ENCODE results near the gene CCIN. TPM values are rescaled to one million over a fixed set of nuclear protein-coding genes. Genes with fewer than 3 reads are reported as not detected.
"Not testable (repeated sequence)": the region's sequence is repeated elsewhere in the genome, so short reads cannot be mapped to it uniquely, and the experiment has no call there.

Gene CCIN
- total RNA-seq, 4 donors from 2014 or later = not detected

GRCh38 chr9:36169708-36170107, 520 bp downstream of the CCIN start:
- Histone ChIP-seq H3K27ac (no peak overlapping the region), H3K27me3 (no peaks in the 10 kb centered on the region), H3K4me1 (peaks cover 0 to 20% (median 10%) of the 10 kb centered on the region in 4 donors), H3K4me3 (no peak overlapping the region), H3K9me3 (no peaks in the 10 kb centered on the region), H3K36me3 (no peaks in the 10 kb centered on the region)
- in situ Hi-C loops (cut with MboI; ENCODE audit: low pct_ligation_motif_present in 1 of 4, low pct_unique_long_range_greater_than_20kb in 1 of 4, low sequenced_read_pairs in 3 of 4) (loop anchor here (5.0 to 25.0 kb wide), 3 partner anchors 65 to 132 kb away; partner anchors contain the start of gene RECK (in 1 of the 4)), intact Hi-C loops (cut with DNase I; ENCODE audit: low total_unique reads) (no loop called here)
- DNase-seq = no peak
- 88 to 93% methylated on average over 8 to 17 of the region's 17 CpGs for WGBS, 2 donors (ENCODE audit: low coverage in 1 of 2)
- TF ChIP-seq CTCF (IDR thresholded peaks at IDR 0.05) (no peak), EP300 (IDR thresholded peaks at IDR 0.05; ENCODE audit: low read depth) (no peak), POLR2A (IDR thresholded peaks at IDR 0.05) (no peak), POLR2AphosphoS5 (IDR thresholded peaks at IDR 0.05) (no peak)

- in situ Hi-C loops (cut with MboI; ENCODE audit: low pct_ligation_motif_present in 1 of 4, low pct_unique_long_range_greater_than_20kb in 1 of 4, low sequenced_read_pairs in 3 of 4) = loop anchor here in 1 of 4 donors (25.0 kb wide), 1 partner anchor 133 kb away; the partner anchor contains the start of gene RECK
- intact Hi-C loops (cut with DNase I; ENCODE audit: low total_unique reads) = no loop called here
- H3K4me3 ChIP-seq = no peak overlapping the region
- peaks cover 0 to 14% (median 8%) of the 10 kb centered on the region in 4 donors for H3K4me1 ChIP-seq
- H3K27ac ChIP-seq = no peak overlapping the region
- TF ChIP-seq POLR2A (IDR thresholded peaks at IDR 0.05) = no peak
- H3K27me3 ChIP-seq = no peaks in the 10 kb centered on the region
- H3K36me3 ChIP-seq = no peaks in the 10 kb centered on the region
- DNase-seq = no peak
- no peaks in the 10 kb centered on the region for H3K9me3 ChIP-seq
- WGBS, 2 donors (ENCODE audit: low coverage in 1 of 2) = 95% methylated on average over 13 of the region's 13 CpGs; no CpG with 5 or more reads in 1 of the 2 donors
These were observed 1.3 kb downstream of the CCIN start for GRCh38 chr9:36170531-36170930.

- intact Hi-C loops (cut with DNase I; ENCODE audit: low total_unique reads) (no loop called here), in situ Hi-C loops (cut with MboI; ENCODE audit: low pct_ligation_motif_present in 1 of 4, low pct_unique_long_range_greater_than_20kb in 1 of 4, low sequenced_read_pairs in 3 of 4) (loop anchor here in 1 of 4 donors (25.0 kb wide), 1 partner anchor 137 kb away; the partner anchor contains the start of gene RECK)
- Histone ChIP-seq H3K4me3 (no peak overlapping the region), H3K27me3 (no peaks in the 10 kb centered on the region), H3K4me1 (no peaks in the 10 kb centered on the region), H3K36me3 (no peaks in the 10 kb centered on the region), H3K27ac (no peak overlapping the region), H3K9me3 (no peaks in the 10 kb centered on the region)
- 94% methylated on average over 2 of the region's 2 CpGs; no CpG with 5 or more reads in 1 of the 2 donors for WGBS, 2 donors (ENCODE audit: low coverage in 1 of 2)
- no peak for TF ChIP-seq POLR2A (IDR thresholded peaks at IDR 0.05)
- no peak for TF ChIP-seq CTCF (IDR thresholded peaks at IDR 0.05)
- TF ChIP-seq EP300 (IDR thresholded peaks at IDR 0.05; ENCODE audit: low read depth) = no peak
- no peak for TF ChIP-seq POLR2AphosphoS5 (IDR thresholded peaks at IDR 0.05)
- DNase-seq = no peak
These were observed 4.7 kb downstream of the CCIN start for GRCh38 chr9:36173861-36174260.

GRCh38 chr9:36174271-36174670, 5.1 kb downstream of the CCIN start:
- in situ Hi-C loops (cut with MboI; ENCODE audit: low pct_ligation_motif_present in 1 of 4, low pct_unique_long_range_greater_than_20kb in 1 of 4, low sequenced_read_pairs in 3 of 4) (loop anchor here in 1 of 4 donors (25.0 kb wide), 1 partner anchor 137 kb away; the partner anchor contains the start of gene RECK), intact Hi-C loops (cut with DNase I; ENCODE audit: low total_unique reads) (no loop called here)
- H3K36me3 ChIP-seq = no peaks in the 10 kb centered on the region
- no peak overlapping the region for H3K4me3 ChIP-seq
- TF ChIP-seq CTCF (IDR thresholded peaks at IDR 0.05) = no peak
- TF ChIP-seq POLR2AphosphoS5 (IDR thresholded peaks at IDR 0.05) = no peak
- no peak for TF ChIP-seq EP300 (IDR thresholded peaks at IDR 0.05; ENCODE audit: low read depth)
- TF ChIP-seq POLR2A (IDR thresholded peaks at IDR 0.05) = no peak
- DNase-seq = no peak
- no peak overlapping the region for H3K27ac ChIP-seq
- 86% methylated on average over 7 of the region's 7 CpGs; no CpG with 5 or more reads in 1 of the 2 donors for WGBS, 2 donors (ENCODE audit: low coverage in 1 of 2)
- no peaks in the 10 kb centered on the region for H3K27me3 ChIP-seq
- no peaks in the 10 kb centered on the region for H3K4me1 ChIP-seq
- no peaks in the 10 kb centered on the region for H3K9me3 ChIP-seq

GRCh38 chr9:36174731-36175130, 5.5 kb downstream of the CCIN start:
- in situ Hi-C loops (cut with MboI; ENCODE audit: low pct_ligation_motif_present in 1 of 4, low pct_unique_long_range_greater_than_20kb in 1 of 4, low sequenced_read_pairs in 3 of 4) = loop anchor here in 1 of 4 donors (25.0 kb wide), 1 partner anchor 137 kb away; the partner anchor contains the start of gene RECK
- DNase-seq = no peak
- TF ChIP-seq POLR2AphosphoS5 (IDR thresholded peaks at IDR 0.05) (no peak), POLR2A (IDR thresholded peaks at IDR 0.05) (no peak), EP300 (IDR thresholded peaks at IDR 0.05; ENCODE audit: low read depth) (no peak), CTCF (IDR thresholded peaks at IDR 0.05) (no peak)
- WGBS, 2 donors (ENCODE audit: low coverage in 1 of 2) = 77% methylated on average over 3 of the region's 3 CpGs; no CpG with 5 or more reads in 1 of the 2 donors
- Histone ChIP-seq H3K27ac (no peak overlapping the region), H3K27me3 (no peaks in the 10 kb centered on the region), H3K36me3 (no peaks in the 10 kb centered on the region), H3K4me1 (no peaks in the 10 kb centered on the region), H3K9me3 (no peaks in the 10 kb centered on the region), H3K4me3 (no peak overlapping the region)
- intact Hi-C loops (cut with DNase I; ENCODE audit: low total_unique reads) = no loop called here

- H3K27ac ChIP-seq; H3K36me3 ChIP-seq; H3K27me3 ChIP-seq; H3K9me3 ChIP-seq; DNase-seq; H3K4me1 ChIP-seq; intact Hi-C loops (cut with DNase I; ENCODE audit: low total_unique reads); in situ Hi-C loops (cut with MboI; ENCODE audit: low pct_ligation_motif_present in 1 of 4, low pct_unique_long_range_greater_than_20kb in 1 of 4, low sequenced_read_pairs in 3 of 4); H3K4me3 ChIP-seq: not testable (repeated sequence)
- WGBS, 2 donors (ENCODE audit: low coverage in 1 of 2) = 89 to 94% methylated on average over 2 to 3 of the region's 3 CpGs
These were observed 6.0 kb downstream of the CCIN start for GRCh38 chr9:36175209-36175608.

GRCh38 chr9:36176496-36176895, 7.3 kb downstream of the CCIN start:
- H3K4me1 ChIP-seq; intact Hi-C loops (cut with DNase I; ENCODE audit: low total_unique reads); H3K27ac ChIP-seq; DNase-seq; H3K27me3 ChIP-seq; in situ Hi-C loops (cut with MboI; ENCODE audit: low pct_ligation_motif_present in 1 of 4, low pct_unique_long_range_greater_than_20kb in 1 of 4, low sequenced_read_pairs in 3 of 4); H3K36me3 ChIP-seq; H3K4me3 ChIP-seq; H3K9me3 ChIP-seq: not testable (repeated sequence)
- WGBS, 2 donors (ENCODE audit: low coverage in 1 of 2) = 93 to 94% methylated on average over 7 to 10 of the region's 10 CpGs

Measured in transverse colon (tissue), 4 donors.